Pancreas (tissue), 10 donors: ENCODE measurements around the gene CEMIP. TPM values are rescaled to one million over a fixed set of nuclear protein-coding genes. Genes with fewer than 3 reads are reported as not detected.

Source experiments
- ATAC-seq, 4 donors: fragments of 200-7000 bp; cut with Tn5 transposase; one replicate each; pipeline versions ENCODE4 v1.8.0 to v1.9.1; 2020; ENCODE audit warnings: mild to moderate bottlenecking in 4 of 4, moderate library complexity in 4 of 4
- DNase-seq, 6 donors: peaks; one replicate each; pipeline ENCODE4 v3.0.0-alpha.2; 2020
- FAIRE-seq: peaks from 2 replicates; lab custom pipeline; 2012; peaks lifted over from hg19 to GRCh38; lab: Jason Lieb, UNC
- H3K27ac ChIP-seq, 4 donors: fragments of 200-600 bp; sonication (generic); 1 replicate in 3 of 4; 2 replicates in 1 of 4; pipeline versions ENCODE4 v1.5.0 to v1.8.0; 2020
- H3K27me3 ChIP-seq, 4 donors: fragments of 200-600 bp; one replicate each; pipeline ENCODE4 v1.8.0; 2021
- H3K36me3 ChIP-seq, 3 donors: fragments of 200-600 bp; sonication (generic) in 1 of 3; one replicate each; pipeline versions ENCODE4 v1.5.0 to v1.8.0; 2020 to 2021
- H3K4me1 ChIP-seq, 3 donors: fragments of 200-600 bp; one replicate each; pipeline ENCODE4 v1.8.0; 2021
- H3K4me3 ChIP-seq, 4 donors: fragments of 200-600 bp; sonication (generic) in 2 of 4; one replicate each; pipeline versions ENCODE4 v1.5.0 to v1.8.0; 2020 to 2021
- H3K9me3 ChIP-seq, 4 donors: fragments of 200-600 bp; one replicate each; pipeline ENCODE4 v1.8.0; 2021
- CTCF ChIP-seq, 4 donors: fragments of 200-600 bp; sonication (generic) in 3 of 4; IDR thresholded peaks; one replicate each; pipeline versions ENCODE4 v1.5.0 to v1.8.0; 2021; ENCODE audit warnings: antibody characterized with exemption in 4 of 4
- WGBS, 2 donors: extraction: QIAGEN DNeasy Blood & Tissue Kit; methylation state at CpG; one replicate each; pipeline ENCODE4 v1.1.7; 2013; 5-methylcytosine and 5-hydroxymethylcytosine counted together
- intact Hi-C, 3 donors: fragments of 100-400 bp; cut with DNase I; formaldehyde crosslinking; loops; one replicate each; pipeline versions ENCODE4 v1.11.1 to v1.14.2; 2022
- polyA plus RNA-seq, 2 donors: library from polyadenylated mRNA; stranded (reverse); fragments of 200-250 nt; gene quantifications; one replicate each; pipeline ENCODE4 v1.2.3, GENCODE V29; 2013
- total RNA-seq, 6 donors: library from RNA; stranded (reverse); fragmentation: NEBNext Ultra II Directional in 4 of 6; extraction: Animal tissue kit (Norgen Biotek cat#: 25700) in 4 of 6; gene quantifications; one replicate each; pipeline versions ENCODE4 v1.2.1 to v1.2.4, GENCODE V29; 2021 to 2023
- donor health status: healthy with polysubstance abuse.
- donor health status: DM: no; HTN: no; CAD: no; lungs with moderate emphysema.
- donor health status: DM: no; HTN: no; CAD: no.
- donor health status: control.
- donor health status: control.
- donor health status: Bipolar disorder and iron deficiency.
- donor health status: DM: yes; HTN: yes; CAD: no.
- donor health status: DM: no; HTN: no; CAD: no.
- donor health status: DM: no; HTN: no; CAD: no.
- donor health status: DM: yes; HTN: yes; CAD: no.

Gene CEMIP
- total and polyA plus RNA-seq, 8 donors: 0.07 to 0.41 (median 0.12) TPM; not detected in 1

- FAIRE-seq (no peak), ATAC-seq (no peak), DNase-seq (no peak)
- Histone ChIP-seq H3K4me3 (no peak overlapping the region), H3K4me1 (no peaks in the 10 kb centered on the region), H3K9me3 (no peaks in the 10 kb centered on the region), H3K27me3 (peaks cover 0 to 4% (median 1%) of the 10 kb centered on the region in 4 donors), H3K36me3 (no peaks in the 10 kb centered on the region), H3K27ac (no peak overlapping the region)
- TF ChIP-seq CTCF (IDR thresholded peaks at IDR 0.05): no peak
- WGBS, 2 donors: 92 to 94% methylated on average over 5 of the region's 5 CpGs
- intact Hi-C loops: loop anchor here in 1 of 3 donors (10.0 kb wide), 1 partner anchor 189 kb away; no protein-coding TSS in a partner anchor
Observed at GRCh38 chr15:80785335-80785734, 6.2 kb downstream of the CEMIP start.

DNA sequence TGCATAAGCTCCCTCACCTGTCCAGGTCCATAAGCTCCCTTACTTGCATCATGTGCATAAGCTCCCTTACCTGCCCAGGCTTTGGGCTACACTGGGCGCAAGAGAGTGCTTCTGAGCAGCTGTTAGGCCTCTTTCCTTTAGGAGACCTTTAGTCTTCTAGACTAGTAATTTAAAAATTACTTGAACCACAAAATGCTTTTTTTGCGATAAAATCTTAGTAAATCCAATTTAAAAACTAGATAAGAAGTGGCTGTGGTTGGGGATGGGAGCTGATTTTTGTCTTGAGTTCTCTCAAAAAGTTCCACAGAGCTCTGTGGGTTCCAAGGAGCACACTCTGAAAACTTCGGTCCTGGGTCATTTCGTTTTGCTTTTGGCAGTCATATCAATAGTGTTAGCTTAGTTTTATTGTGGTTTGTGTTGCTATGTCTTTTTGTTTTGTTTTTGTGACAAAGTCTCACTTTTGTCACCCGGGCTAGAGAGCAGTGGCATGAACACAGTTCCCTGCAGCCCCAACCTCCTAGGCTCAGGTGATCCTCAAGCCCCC is 6.7 kb downstream of the CEMIP start:
- Histone ChIP-seq H3K36me3 (no peaks in the 10 kb centered on the region), H3K27me3 (no peaks in the 10 kb centered on the region), H3K4me3 (no peak overlapping the region), H3K27ac (no peak overlapping the region), H3K9me3 (no peaks in the 10 kb centered on the region), H3K4me1 (no peaks in the 10 kb centered on the region)
- 89 to 95% methylated on average over 5 of the region's 5 CpGs for WGBS, 2 donors
- intact Hi-C loops: loop anchor here in 1 of 3 donors (10.0 kb wide), 1 partner anchor 189 kb away; no protein-coding TSS in a partner anchor
- TF ChIP-seq CTCF (IDR thresholded peaks at IDR 0.05): no peak
- no peak for FAIRE-seq
- no peak for ATAC-seq
- DNase-seq: no peak

DNA sequence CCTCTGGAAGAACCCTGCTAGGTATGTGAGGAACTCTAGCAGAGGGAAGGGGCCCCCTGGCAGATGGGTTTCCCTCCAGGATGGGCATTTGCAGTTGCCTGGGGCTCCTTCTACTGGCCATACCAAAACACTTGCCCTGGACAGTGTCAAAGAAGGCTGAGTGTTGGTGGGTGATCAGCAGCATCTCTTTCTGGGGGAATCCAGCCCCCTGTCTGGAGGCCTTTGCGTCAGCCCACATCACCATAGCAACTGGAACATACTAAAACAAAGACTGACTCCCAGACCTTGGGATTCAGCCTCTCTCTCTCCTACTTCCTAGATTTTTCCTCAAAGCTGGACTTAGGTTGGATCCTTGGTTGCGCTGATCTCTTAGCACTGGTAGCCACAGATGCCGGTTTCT is 8.1 kb downstream of the CEMIP start:
- Histone ChIP-seq H3K9me3 (no peaks in the 10 kb centered on the region), H3K36me3 (no peaks in the 10 kb centered on the region), H3K4me3 (no peak overlapping the region), H3K4me1 (no peaks in the 10 kb centered on the region), H3K27ac (no peak overlapping the region), H3K27me3 (no peaks in the 10 kb centered on the region)
- DNase-seq: no peak
- WGBS, 2 donors: 89 to 95% methylated on average over 3 of the region's 3 CpGs
- no peak for TF ChIP-seq CTCF (IDR thresholded peaks at IDR 0.05)
- intact Hi-C loops: loop anchor here in 1 of 3 donors (10.0 kb wide), 1 partner anchor 187 kb away; no protein-coding TSS in a partner anchor
- no peak for ATAC-seq
- no peak for FAIRE-seq

DNA sequence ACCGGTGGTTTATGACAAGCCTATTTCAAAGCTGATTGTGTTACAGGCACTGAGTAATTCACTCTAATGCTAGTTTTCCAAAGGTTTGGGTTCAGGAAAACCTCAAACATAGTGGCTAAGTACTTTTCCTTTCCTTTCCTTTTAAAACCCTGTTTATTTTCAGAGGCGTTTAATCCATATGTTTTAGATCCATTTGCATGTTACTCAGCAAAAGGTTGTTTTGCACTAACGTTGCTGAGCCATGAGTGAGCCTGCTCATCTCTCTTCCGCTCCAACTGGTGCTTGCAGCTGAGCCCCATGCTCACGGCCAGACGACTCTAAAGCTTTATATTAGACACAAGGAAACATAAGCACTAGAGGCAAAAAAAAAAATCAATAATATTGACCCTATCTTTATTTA is 9.4 kb downstream of the CEMIP start:
- 52 to 61% methylated on average over 6 of the region's 6 CpGs for WGBS, 2 donors
- H3K36me3 ChIP-seq: no peaks in the 10 kb centered on the region
- H3K4me1 ChIP-seq: no peaks in the 10 kb centered on the region
- H3K27me3 ChIP-seq: no peaks in the 10 kb centered on the region
- no peak overlapping the region for H3K4me3 ChIP-seq
- no peak overlapping the region for H3K27ac ChIP-seq
- TF ChIP-seq CTCF (IDR thresholded peaks at IDR 0.05): no peak
- no peak for DNase-seq
- H3K9me3 ChIP-seq: no peaks in the 10 kb centered on the region
- no peak for ATAC-seq
- intact Hi-C loops: loop anchor here in 1 of 3 donors (10.0 kb wide), 1 partner anchor 186 kb away; no protein-coding TSS in a partner anchor
- no peak for FAIRE-seq

DNA sequence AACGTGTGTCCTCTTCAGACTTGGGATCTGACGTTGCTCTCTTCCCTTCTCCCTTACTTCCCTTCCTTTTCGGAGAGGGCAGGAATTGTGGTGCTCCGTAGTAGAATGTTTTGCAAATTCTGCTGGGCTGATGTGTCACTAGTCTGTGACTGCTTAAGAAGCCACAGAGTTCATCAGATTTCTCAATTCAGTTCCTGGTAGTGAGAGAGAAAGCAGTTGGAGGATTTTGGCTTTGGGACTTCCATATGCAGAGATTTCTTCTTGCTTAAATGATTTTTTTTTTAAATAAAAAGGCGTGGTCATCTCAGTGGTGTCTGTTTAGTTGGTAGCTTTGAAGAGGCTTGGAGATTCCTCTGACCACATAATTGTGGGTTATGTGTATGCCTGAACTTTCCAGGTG is 10.1 kb downstream of the CEMIP start:
- 41 to 63% methylated on average over 5 of the region's 5 CpGs for WGBS, 2 donors
- no peak for TF ChIP-seq CTCF (IDR thresholded peaks at IDR 0.05)
- no peak for FAIRE-seq
- Histone ChIP-seq H3K27me3 (no peaks in the 10 kb centered on the region), H3K4me1 (no peaks in the 10 kb centered on the region), H3K36me3 (no peaks in the 10 kb centered on the region), H3K27ac (no peak overlapping the region), H3K4me3 (no peak overlapping the region), H3K9me3 (no peaks in the 10 kb centered on the region)
- DNase-seq: no peak
- intact Hi-C loops: loop anchor here in 1 of 3 donors (10.0 kb wide), 1 partner anchor 186 kb away; no protein-coding TSS in a partner anchor
- peak in 2 of 4 donors; percentile 38 to 52 for ATAC-seq
